GM06990 (cell line): ENCODE results near the gene HIC2.

Source experiments
- DNase-seq: peaks from one replicate; pipeline ENCODE4 v3.0.0-alpha.2; 2011; ENCODE audit not compliant: insufficient read length; ENCODE audit errors: extremely low read depth
- H3K27me3 ChIP-seq: replicated peaks from 2 replicates; pipeline ENCODE4 v1.6.0; 2011; ENCODE audit warnings: low read length; ENCODE audit not compliant: control insufficient read depth, insufficient read depth
- H3K36me3 ChIP-seq: 2 replicates; pipeline ENCODE4 v1.5.1; 2011; ENCODE audit warnings: low read length; ENCODE audit not compliant: control insufficient read depth, insufficient read depth
- H3K4me3 ChIP-seq: replicated peaks from 2 replicates; pipeline ENCODE4 v1.5.1; 2011; ENCODE audit warnings: low read depth, mild to moderate bottlenecking, control low read depth, low read length
- CTCF ChIP-seq: IDR thresholded peaks from 2 replicates; pipeline ENCODE4 v1.5.1; 2011; ENCODE audit warnings: low read length, control low read depth, mild to moderate bottlenecking, inconsistent platforms; ENCODE audit not compliant: insufficient read depth, poor library complexity, severe bottlenecking

HIC2 gene

GRCh38 chr22:21443057-21443734 lies 26.0 kb downstream of the HIC2 start:
- peaks cover 11% of the 10 kb centered on the region for H3K36me3 ChIP-seq

GRCh38 chr22:21443735-21444421 lies 26.7 kb downstream of the HIC2 start:
- TF ChIP-seq CTCF, result no peak
- Histone ChIP-seq H3K4me3 (no peak overlapping the region), H3K27me3 (no peaks in the 10 kb centered on the region), H3K36me3 (peaks cover 11% of the 10 kb centered on the region)
- no peak for DNase-seq

More at GRCh38 chr22:21443057-21443734, 26.0 kb downstream of the HIC2 start:
- Histone ChIP-seq H3K27me3 (no peaks in the 10 kb centered on the region), H3K4me3 (no peak overlapping the region)
- TF ChIP-seq CTCF, result no peak
- no peak for DNase-seq

DNA sequence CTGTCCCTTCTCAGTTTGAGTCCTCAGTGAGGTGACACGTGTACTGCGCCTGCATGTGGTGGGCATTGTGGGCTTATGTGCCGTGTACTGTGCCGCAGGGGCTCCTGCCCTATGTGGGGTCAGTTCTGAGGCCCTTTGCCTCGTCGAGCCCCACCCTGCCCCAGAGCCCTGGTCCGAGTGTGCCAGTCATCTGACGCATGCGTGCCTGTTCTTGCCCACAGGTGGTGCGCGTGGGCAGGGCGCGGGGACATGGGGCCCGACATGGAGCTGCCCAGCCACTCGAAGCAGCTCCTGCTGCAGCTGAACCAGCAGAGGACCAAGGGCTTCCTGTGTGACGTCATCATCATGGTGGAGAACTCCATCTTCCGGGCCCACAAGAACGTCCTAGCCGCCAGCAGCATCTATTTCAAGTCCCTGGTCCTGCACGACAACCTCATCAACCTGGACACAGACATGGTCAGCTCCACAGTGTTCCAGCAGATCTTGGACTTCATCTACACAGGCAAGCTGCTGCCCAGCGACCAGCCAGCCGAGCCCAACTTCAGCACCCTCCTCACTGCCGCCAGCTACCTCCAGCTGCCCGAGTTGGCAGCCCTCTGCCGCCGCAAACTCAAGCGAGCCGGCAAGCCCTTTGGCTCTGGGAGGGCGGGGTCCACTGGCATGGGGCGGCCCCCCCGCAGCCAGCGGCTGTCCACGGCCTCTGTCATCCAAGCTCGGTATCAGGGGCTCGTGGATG lies 27.7 kb downstream of the HIC2 start:
- no peak for TF ChIP-seq CTCF
- Histone ChIP-seq H3K36me3 (peaks cover 11% of the 10 kb centered on the region), H3K4me3 (no peak overlapping the region), H3K27me3 (no peaks in the 10 kb centered on the region)
- no peak for DNase-seq

DNA sequence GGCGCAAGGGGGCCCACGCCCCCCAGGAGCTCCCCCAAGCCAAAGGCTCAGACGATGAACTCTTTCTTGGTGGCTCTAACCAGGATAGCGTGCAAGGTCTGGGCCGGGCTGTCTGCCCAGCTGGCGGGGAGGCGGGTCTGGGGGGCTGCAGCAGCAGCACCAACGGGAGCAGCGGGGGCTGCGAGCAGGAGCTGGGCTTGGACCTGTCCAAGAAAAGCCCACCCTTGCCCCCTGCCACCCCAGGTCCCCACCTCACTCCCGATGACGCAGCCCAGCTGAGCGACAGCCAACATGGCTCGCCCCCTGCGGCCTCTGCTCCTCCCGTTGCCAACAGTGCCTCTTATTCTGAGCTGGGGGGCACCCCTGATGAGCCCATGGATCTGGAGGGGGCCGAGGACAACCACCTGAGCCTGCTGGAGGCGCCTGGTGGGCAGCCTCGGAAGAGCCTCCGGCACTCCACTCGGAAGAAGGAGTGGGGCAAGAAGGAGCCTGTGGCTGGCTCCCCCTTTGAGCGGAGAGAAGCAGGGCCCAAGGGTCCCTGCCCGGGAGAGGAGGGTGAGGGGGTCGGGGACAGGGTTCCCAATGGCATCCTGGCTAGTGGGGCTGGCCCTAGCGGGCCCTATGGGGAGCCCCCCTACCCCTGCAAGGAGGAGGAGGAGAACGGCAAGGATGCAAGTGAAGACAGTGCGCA lies 28.4 kb downstream of the HIC2 start:
- Histone ChIP-seq H3K27me3 (no peaks in the 10 kb centered on the region), H3K36me3 (peaks cover 11% of the 10 kb centered on the region), H3K4me3 (no peak overlapping the region)
- DNase-seq, result no peak
- no peak for TF ChIP-seq CTCF

DNA sequence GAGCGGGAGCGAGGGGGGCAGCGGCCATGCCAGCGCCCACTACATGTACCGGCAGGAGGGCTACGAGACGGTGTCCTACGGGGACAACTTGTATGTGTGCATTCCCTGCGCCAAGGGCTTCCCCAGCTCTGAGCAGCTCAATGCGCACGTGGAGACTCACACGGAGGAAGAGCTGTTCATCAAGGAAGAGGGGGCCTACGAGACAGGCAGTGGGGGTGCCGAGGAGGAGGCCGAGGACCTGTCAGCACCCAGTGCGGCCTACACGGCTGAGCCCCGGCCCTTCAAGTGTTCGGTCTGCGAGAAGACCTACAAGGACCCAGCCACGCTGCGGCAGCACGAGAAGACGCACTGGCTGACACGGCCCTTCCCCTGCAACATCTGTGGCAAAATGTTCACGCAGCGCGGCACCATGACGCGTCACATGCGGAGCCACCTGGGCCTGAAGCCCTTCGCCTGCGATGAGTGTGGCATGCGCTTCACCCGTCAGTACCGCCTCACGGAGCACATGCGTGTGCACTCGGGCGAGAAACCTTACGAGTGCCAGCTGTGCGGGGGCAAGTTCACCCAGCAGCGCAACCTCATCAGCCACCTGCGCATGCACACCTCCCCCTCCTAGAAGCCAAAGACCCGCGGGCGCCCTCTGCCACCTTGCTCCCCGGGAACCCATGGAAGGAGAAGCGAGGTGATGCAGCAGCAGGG lies 29.1 kb downstream of the HIC2 start:
- H3K27me3 ChIP-seq, result no peaks in the 10 kb centered on the region
- no peak for TF ChIP-seq CTCF
- no peak for DNase-seq
- peaks cover 11% of the 10 kb centered on the region for H3K36me3 ChIP-seq
- no peak overlapping the region for H3K4me3 ChIP-seq
